IMR-90 (cell line): ENCODE results near the gene CACNA1I. TPM values are rescaled to one million over a fixed set of nuclear protein-coding genes. Genes with fewer than 3 reads are reported as not detected.

Experiments used
- ATAC-seq: fragments of 200-7000 bp; cut with Tn5 transposase; 2 replicates; pipeline ENCODE4 v1.9.1; 2020; ENCODE audit warnings: low read depth, mild to moderate bottlenecking, moderate library complexity
- BruUV-seq: library from RNA; stranded (reverse); fragments of 400-500 nt; replicated peaks from 2 replicates; lab custom pipeline; 2021; lab: Mats Ljungman, UMichigan
- CTCF ChIA-PET: fragments of 300-600 bp; formaldehyde crosslinking; extraction: SDS; loops from one replicate; lab custom pipeline; 2021; ENCODE audit warnings: antibody characterized with exemption; lab: Yijun Ruan, JAX
- POLR2A ChIA-PET: fragments of 300-600 bp; sonication (Branson Sonifier 250); formaldehyde crosslinking; loops from one replicate; lab custom pipeline; 2022; ENCODE audit warnings: antibody characterized with exemption; ENCODE audit not compliant: unreplicated experiment; lab: Charles Lee
- DNase-seq: peaks from one replicate; pipeline ENCODE4 v3.0.0; 2013
- H2AFZ ChIP-seq: replicated peaks from 2 replicates; pipeline ENCODE3; 2013; ENCODE audit warnings: low read length, mild to moderate bottlenecking; ENCODE audit not compliant: poor library complexity
- H2AK5ac ChIP-seq: 2 replicates; pipeline ENCODE4 v1.6.1; 2013; ENCODE audit warnings: low read depth, low read length, inconsistent platforms
- H2AK9ac ChIP-seq: replicated peaks from 2 replicates; pipeline ENCODE3; 2013; ENCODE audit warnings: mild to moderate bottlenecking, low read depth, low read length, moderate library complexity; ENCODE audit not compliant: poor library complexity
- H2BK120ac ChIP-seq: 2 replicates; pipeline ENCODE4 v1.6.1; 2013; ENCODE audit warnings: low read depth, low read length, inconsistent platforms
- H2BK15ac ChIP-seq: 3 replicates; pipeline ENCODE4 v1.6.1; 2013; ENCODE audit warnings: low read depth, low read length, inconsistent platforms
- H2BK20ac ChIP-seq: 2 replicates; pipeline ENCODE4 v1.6.1; 2013; ENCODE audit warnings: low read depth, mild to moderate bottlenecking, inconsistent platforms, low read length, moderate library complexity
- H2BK5ac ChIP-seq: 2 replicates; pipeline ENCODE4 v1.6.1; 2013; ENCODE audit warnings: mild to moderate bottlenecking, low read depth, low read length, inconsistent platforms; ENCODE audit not compliant: poor library complexity, severe bottlenecking
- H3K14ac ChIP-seq: replicated peaks from 2 replicates; pipeline ENCODE4 v1.6.1; 2013; ENCODE audit warnings: low read depth, low read length, inconsistent platforms
- H3K18ac ChIP-seq: 2 replicates; pipeline ENCODE4 v1.6.1; 2013; ENCODE audit warnings: low read depth, low read length, control low read depth
- H3K23ac ChIP-seq: 2 replicates; pipeline ENCODE4 v1.6.1; 2013; ENCODE audit warnings: low read depth, low read length, inconsistent platforms
- H3K27ac ChIP-seq: 2 replicates; pipeline ENCODE4 v1.5.1; 2013; ENCODE audit warnings: mild to moderate bottlenecking, control low read depth, low read length; ENCODE audit not compliant: insufficient read depth
- H3K27me3 ChIP-seq: 2 replicates; pipeline ENCODE4 v1.6.1; 2013; ENCODE audit warnings: low read length; ENCODE audit not compliant: control insufficient read depth, insufficient read depth
- H3K36me3 ChIP-seq: 2 replicates; pipeline ENCODE4 v1.6.1; 2013; ENCODE audit warnings: low read length, mixed read lengths; ENCODE audit not compliant: control insufficient read depth, insufficient read depth
- H3K4ac ChIP-seq: 2 replicates; pipeline ENCODE4 v1.6.1; 2013; ENCODE audit warnings: low read depth, low read length, inconsistent platforms
- H3K4me1 ChIP-seq: 2 replicates; pipeline ENCODE4 v1.6.1; 2013; ENCODE audit warnings: low read length, mixed read lengths; ENCODE audit not compliant: control insufficient read depth, insufficient read depth
- H3K4me2 ChIP-seq: 2 replicates; pipeline ENCODE4 v1.6.1; 2013; ENCODE audit warnings: low read depth, mild to moderate bottlenecking, control low read depth, low read length, moderate library complexity
- H3K4me3 ChIP-seq: 2 replicates; pipeline ENCODE4 v1.5.1; 2013; ENCODE audit warnings: low read depth, mild to moderate bottlenecking, control low read depth, low read length, moderate library complexity; ENCODE audit not compliant: insufficient read depth
- H3K56ac ChIP-seq: 2 replicates; pipeline ENCODE4 v1.6.1; 2013; ENCODE audit warnings: low read length, inconsistent platforms; ENCODE audit not compliant: insufficient read depth; ENCODE audit errors: extremely low read depth
- H3K79me1 ChIP-seq, 2 experiments: 2 replicates each; pipeline ENCODE4 v1.6.1; 2013; ENCODE audit warnings: low read length in 2 of 2, inconsistent platforms in 1 of 2, low read depth in 1 of 2
- H3K9ac ChIP-seq: 2 replicates; pipeline ENCODE4 v1.6.1; 2013; ENCODE audit warnings: low read depth, low read length, control low read depth
- H3K9me1 ChIP-seq: 2 replicates; pipeline ENCODE4 v1.6.1; 2013; ENCODE audit warnings: low read length, inconsistent platforms; ENCODE audit not compliant: insufficient read depth
- H3K9me3 ChIP-seq: 2 replicates; pipeline ENCODE4 v1.6.1; 2013; ENCODE audit warnings: low read length; ENCODE audit not compliant: control insufficient read depth, insufficient read depth
- H4K20me1 ChIP-seq: 2 replicates; pipeline ENCODE4 v1.6.1; 2013; ENCODE audit warnings: low read length, inconsistent platforms; ENCODE audit not compliant: insufficient read depth
- H4K5ac ChIP-seq: 2 replicates; pipeline ENCODE4 v1.6.1; 2013; ENCODE audit warnings: mild to moderate bottlenecking, low read depth, low read length, control low read depth
- H4K8ac ChIP-seq, 2 experiments: 2 replicates each; pipeline ENCODE4 v1.6.1; 2013; ENCODE audit warnings: low read depth in 2 of 2, low read length in 2 of 2, control low read depth in 1 of 2, inconsistent platforms in 1 of 2
- H4K91ac ChIP-seq: 2 replicates; pipeline ENCODE4 v1.6.1; 2013; ENCODE audit warnings: low read depth, low read length, inconsistent platforms; ENCODE audit not compliant: insufficient read depth
- CEBPB ChIP-seq: IDR thresholded peaks from 2 replicates; pipeline ENCODE4 v1.6.1; 2012; ENCODE audit warnings: low read depth, low read length, improper control_type of control experiment
- CHD1 ChIP-seq: IDR thresholded peaks from 2 replicates; pipeline ENCODE4 v1.6.1; 2012; ENCODE audit warnings: low read depth, low read length, improper control_type of control experiment
- MAFK ChIP-seq: IDR thresholded peaks from 2 replicates; pipeline ENCODE4 v1.6.1; 2012; ENCODE audit warnings: low read depth, low read length, improper control_type of control experiment
- MAZ ChIP-seq: IDR thresholded peaks from 2 replicates; pipeline ENCODE4 v1.6.1; 2012; ENCODE audit warnings: low read depth, mild to moderate bottlenecking, low read length, improper control_type of control experiment, moderate library complexity, borderline replicate concordance
- MXI1 ChIP-seq: IDR thresholded peaks from 2 replicates; pipeline ENCODE4 v1.6.1; 2012; ENCODE audit warnings: low read depth, mild to moderate bottlenecking, low read length, moderate library complexity, borderline replicate concordance
- NFE2L2 ChIP-seq: fragments of 150-350 bp; IDR thresholded peaks from 2 replicates; pipeline ENCODE4 v1.6.1; 2016; ENCODE audit warnings: low read depth, mild to moderate bottlenecking, low read length
- POLR2A ChIP-seq: IDR thresholded peaks from 2 replicates; pipeline ENCODE4 v1.6.1; 2012; ENCODE audit warnings: mild to moderate bottlenecking, low read depth, low read length
- RCOR1 ChIP-seq: IDR thresholded peaks from 2 replicates; pipeline ENCODE4 v1.6.1; 2012; ENCODE audit warnings: mild to moderate bottlenecking, low read length, improper control_type of control experiment; ENCODE audit not compliant: insufficient replicate concordance
- SMC3 ChIP-seq: fragments of 150-350 bp; IDR thresholded peaks from 2 replicates; pipeline ENCODE4 v1.6.1; 2016; ENCODE audit warnings: low read depth, mild to moderate bottlenecking, antibody characterized with exemption, low read length, moderate library complexity
- USF2 ChIP-seq: fragments of 150-350 bp; IDR thresholded peaks from 2 replicates; pipeline ENCODE4 v1.6.1; 2017; ENCODE audit warnings: mild to moderate bottlenecking, antibody characterized with exemption, low read length, low read depth
- WGBS, 2 experiments: methylation state at CpG; one replicate each; pipeline versions ENCODE4 v1.1.5 to v1.1.7; 2013; ENCODE audit warnings: missing lambda C conversion rate in 2 of 2; ENCODE audit not compliant: insufficient read length in 1 of 2; ENCODE audit errors: extremely low coverage in 2 of 2; 5-methylcytosine and 5-hydroxymethylcytosine counted together
- dilution Hi-C: fragments of 300-500 bp; cut with HindIII; formaldehyde crosslinking; loops from one replicate; pipeline ENCODE4 v1.14.3; 2018; ENCODE audit warnings: low sequenced_read_pairs; ENCODE audit not compliant: unreplicated experiment
- in situ Hi-C: fragments of 300-500 bp; cut with MboI; formaldehyde crosslinking; loops from 3 replicates; pipeline ENCODE4 v1.14.3; 2019; ENCODE audit warnings: low sequenced_read_pairs, inconsistent platforms, mixed read lengths
- intact Hi-C: fragments of 100-400 bp; cut with micrococcal nuclease; formaldehyde crosslinking; loops from 2 replicates; pipeline ENCODE4 v1.10.0; 2022
- polyA plus RNA-seq, 3 experiments: library from polyadenylated mRNA; depleted of rRNA; stranded (reverse); fragments of >200 nt; gene quantifications; 2 replicates each; pipeline ENCODE4 v1.2.3, GENCODE V29; 2012; ENCODE audit warnings: low replicate concordance in 1 of 3
- total RNA-seq: library from RNA; depleted of rRNA; stranded (reverse); fragments of >200 nt; gene quantifications from 2 replicates; pipeline ENCODE4 v1.2.3, GENCODE V29; 2012
- TF ChIP-seq, protein P1 (sequence below): conservative IDR thresholded peaks from 2 replicates; pipeline ENCODE4 v1.5.1; 2012; ENCODE audit warnings: mild to moderate bottlenecking, low read depth, low read length, improper control_type of control experiment

The CACNA1I gene
- total and polyA plus RNA-seq, 2 of the 4 experiments (the other 2 are of a cell fraction): under 0.01 to 0.02 TPM

DNA sequence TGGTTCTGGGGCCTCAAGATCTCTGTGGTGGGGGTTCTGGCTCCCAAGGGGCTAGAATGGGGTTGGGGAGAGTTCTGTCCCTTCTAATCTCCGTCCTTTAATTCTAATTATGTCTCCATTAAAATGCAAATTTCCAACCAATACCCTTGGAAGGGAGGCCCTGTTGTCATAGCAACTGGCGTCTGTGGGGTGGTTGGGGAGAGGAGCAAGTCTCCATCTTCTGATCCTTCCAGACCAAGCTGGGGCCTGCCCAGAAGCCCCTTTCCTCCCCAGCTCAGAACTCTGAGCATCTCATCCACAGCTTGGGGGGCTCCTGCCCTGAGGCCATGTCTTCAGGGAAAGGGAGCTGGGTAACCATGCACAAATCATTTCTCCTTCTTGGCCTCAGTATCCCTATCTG lies 32.6 kb upstream of the CACNA1I start:
- H2BK5ac ChIP-seq: no peak overlapping the region
- no peak overlapping the region for H2BK120ac ChIP-seq
- H3K18ac ChIP-seq: no peak overlapping the region
- H3K27me3 ChIP-seq: peaks cover 17% of the 10 kb centered on the region
- dilution Hi-C loops (no loop called here), intact Hi-C loops (loop anchor here (10.0 kb wide), 1 partner anchor 637 kb away; the partner anchor contains the start of gene TNRC6B), in situ Hi-C loops (loop anchor here (5.0 to 10.0 kb wide), 3 partner anchors 489 to 807 kb away; partner anchors contain the start of gene ADSL)
- ATAC-seq (no peak), DNase-seq (no peak)
- H3K56ac ChIP-seq: no peak overlapping the region
- peaks cover 3% of the 10 kb centered on the region for H3K4me1 ChIP-seq
- H3K4ac ChIP-seq: no peak overlapping the region
- no TSS peak for BruUV-seq
- ChIA-PET CTCF (interaction anchor here (0.6 to 1.7 kb wide), 2 partner anchors 483 to 487 kb away, joined by 3 to 9 read pairs; no protein-coding TSS in a partner anchor), POLR2A (no interaction called here)
- H4K8ac ChIP-seq: no peak overlapping the region
- H3K36me3 ChIP-seq: no peaks in the 10 kb centered on the region
- H3K9ac ChIP-seq: no peak overlapping the region
- no peaks in the 10 kb centered on the region for H3K79me1 ChIP-seq
- H3K9me1 ChIP-seq: no peaks in the 10 kb centered on the region
- no peak overlapping the region for H2AFZ ChIP-seq
- WGBS, 2 experiments: no CpG with 5 or more reads among the region's 2 CpGs
- no peak overlapping the region for H3K4me3 ChIP-seq
- H2BK20ac ChIP-seq: no peak overlapping the region
- H3K23ac ChIP-seq: no peak overlapping the region
- H3K14ac ChIP-seq: no peak overlapping the region
- no peak overlapping the region for H2AK5ac ChIP-seq
- H3K9me3 ChIP-seq: no peaks in the 10 kb centered on the region
- H2AK9ac ChIP-seq: no peak overlapping the region
- no peaks in the 10 kb centered on the region for H4K20me1 ChIP-seq
- H3K4me2 ChIP-seq: no peak overlapping the region
- H3K27ac ChIP-seq: no peak overlapping the region
- H4K91ac ChIP-seq: no peak overlapping the region
- TF ChIP-seq SMC3: no peak
- TF ChIP-seq MAZ: no peak
- TF ChIP-seq USF2: no peak
- TF ChIP-seq NFE2L2: no peak
- no peak for TF ChIP-seq MXI1
- TF ChIP-seq MAFK: no peak
- TF ChIP-seq POLR2A: no peak
- no peak for TF ChIP-seq RCOR1
- TF ChIP-seq CEBPB: no peak
- no peak for TF ChIP-seq CHD1
- TF ChIP-seq, protein P1, sequence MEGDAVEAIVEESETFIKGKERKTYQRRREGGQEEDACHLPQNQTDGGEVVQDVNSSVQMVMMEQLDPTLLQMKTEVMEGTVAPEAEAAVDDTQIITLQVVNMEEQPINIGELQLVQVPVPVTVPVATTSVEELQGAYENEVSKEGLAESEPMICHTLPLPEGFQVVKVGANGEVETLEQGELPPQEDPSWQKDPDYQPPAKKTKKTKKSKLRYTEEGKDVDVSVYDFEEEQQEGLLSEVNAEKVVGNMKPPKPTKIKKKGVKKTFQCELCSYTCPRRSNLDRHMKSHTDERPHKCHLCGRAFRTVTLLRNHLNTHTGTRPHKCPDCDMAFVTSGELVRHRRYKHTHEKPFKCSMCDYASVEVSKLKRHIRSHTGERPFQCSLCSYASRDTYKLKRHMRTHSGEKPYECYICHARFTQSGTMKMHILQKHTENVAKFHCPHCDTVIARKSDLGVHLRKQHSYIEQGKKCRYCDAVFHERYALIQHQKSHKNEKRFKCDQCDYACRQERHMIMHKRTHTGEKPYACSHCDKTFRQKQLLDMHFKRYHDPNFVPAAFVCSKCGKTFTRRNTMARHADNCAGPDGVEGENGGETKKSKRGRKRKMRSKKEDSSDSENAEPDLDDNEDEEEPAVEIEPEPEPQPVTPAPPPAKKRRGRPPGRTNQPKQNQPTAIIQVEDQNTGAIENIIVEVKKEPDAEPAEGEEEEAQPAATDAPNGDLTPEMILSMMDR: no peak
- no peak overlapping the region for H4K5ac ChIP-seq
- no peak overlapping the region for H2BK15ac ChIP-seq
